Transverse colon (tissue), 4 donors: Measurements from ENCODE around the gene DPEP3. TPM values are rescaled to one million over a fixed set of nuclear protein-coding genes. Genes with fewer than 3 reads are reported as not detected.

Source experiments
- DNase-seq: peaks from one replicate; pipeline ENCODE4 v3.0.0-alpha.2; 2019
- H3K27ac ChIP-seq, 4 donors: fragments of 200-600 bp; sonication (generic); 2 replicates each; pipeline ENCODE4 v1.5.1; 2016 to 2018; ENCODE audit warnings: inconsistent platforms in 4 of 4
- H3K27me3 ChIP-seq: fragments of 200-600 bp; sonication (generic); 2 replicates; pipeline ENCODE4 v1.5.1; 2017; ENCODE audit warnings: inconsistent platforms
- H3K36me3 ChIP-seq, 4 donors: fragments of 200-600 bp; sonication (generic); 2 replicates each; pipeline ENCODE4 v1.5.1; 2017 to 2019; ENCODE audit warnings: inconsistent platforms in 4 of 4
- H3K4me1 ChIP-seq, 4 donors: fragments of 200-600 bp; sonication (generic); 2 replicates each; pipeline ENCODE4 v1.5.1; 2017 to 2020; ENCODE audit warnings: inconsistent platforms in 4 of 4
- H3K4me3 ChIP-seq, 4 donors: fragments of 200-600 bp; sonication (generic); 1 replicate in 1 of 4; 2 replicates in 3 of 4; pipeline versions ENCODE4 v1.5.1 to v1.6.1; 2017 to 2019; ENCODE audit warnings: inconsistent platforms in 4 of 4
- H3K9me3 ChIP-seq, 2 donors: fragments of 200-600 bp; sonication (generic); 2 replicates each; pipeline ENCODE4 v1.5.1; 2017 to 2019; ENCODE audit warnings: inconsistent platforms in 2 of 2
- CTCF ChIP-seq, 5 experiments: fragments of 200-600 bp in 3 of 5; fragments of 450-650 bp in 2 of 5; sonication (generic) in 3 of 5; IDR thresholded peaks; 1 replicate in 2 of 5; 2 replicates in 3 of 5; pipeline ENCODE4 v1.5.1; 2016 to 2017; ENCODE audit warnings: antibody characterized with exemption in 5 of 5, inconsistent platforms in 3 of 5, mild to moderate bottlenecking in 2 of 5, moderate library complexity in 1 of 5
- EP300 ChIP-seq: sonication (generic); formaldehyde crosslinking; IDR thresholded peaks from one replicate; pipeline ENCODE4 v1.6.1; 2017; ENCODE audit warnings: antibody characterized with exemption, low read depth
- POLR2A ChIP-seq: fragments of 450-650 bp; IDR thresholded peaks from one replicate; pipeline ENCODE4 v1.6.1; 2016; ENCODE audit warnings: antibody characterized with exemption, mild to moderate bottlenecking, moderate library complexity
- POLR2AphosphoS5 ChIP-seq, 3 donors: sonication (generic); formaldehyde crosslinking; IDR thresholded peaks; one replicate each; pipeline ENCODE4 v1.6.1; 2016; ENCODE audit warnings: antibody characterized with exemption in 3 of 3
- WGBS, 2 donors: methylation state at CpG; one replicate each; pipeline ENCODE4 v1.1.5; 2018; ENCODE audit warnings: low coverage in 1 of 2; 5-methylcytosine and 5-hydroxymethylcytosine counted together
- in situ Hi-C, 4 donors: fragments of 200-750 bp; cut with MboI; loops; one replicate each; pipeline versions ENCODE4 v1.15.0 to v1.15.1; 2017; ENCODE audit warnings: low sequenced_read_pairs in 3 of 4, low pct_ligation_motif_present in 1 of 4, low pct_unique_long_range_greater_than_20kb in 1 of 4
- intact Hi-C: fragments of 100-400 bp; cut with DNase I; formaldehyde crosslinking; loops from one replicate; pipeline ENCODE4 v1.15.1; 2023; ENCODE audit warnings: low total_unique reads
- total RNA-seq, 4 donors: library from RNA; depleted of rRNA; stranded (reverse); fragments of >200 nt; gene quantifications; one replicate each; pipeline ENCODE4 v1.1.0, GENCODE V29; 2016

DPEP3 gene
- total RNA-seq, 4 donors from 2014 or later, result not detected

GRCh38 chr16:67942510-67943255, 37.6 kb downstream of the DPEP3 start:
- TF ChIP-seq POLR2A, result no peak
- TF ChIP-seq POLR2AphosphoS5 (IDR thresholded peaks at IDR 0.05), result no peak
- no peak for TF ChIP-seq CTCF (IDR thresholded peaks at IDR 0.05)
- no peak for TF ChIP-seq EP300
- no peaks in the 10 kb centered on the region for H3K9me3 ChIP-seq
- intact Hi-C loops, result loop anchor here (1.0 kb wide), 1 partner anchor 46 kb away; no protein-coding TSS in a partner anchor
- peak overlapping the region in 2 of 4 donors; percentile 73 to 89 for H3K27ac ChIP-seq
- in situ Hi-C loops, result no loop called here
- H3K36me3 ChIP-seq, result no peaks in the 10 kb centered on the region
- no peaks in the 10 kb centered on the region for H3K27me3 ChIP-seq
- H3K4me1 ChIP-seq, result peaks cover 20 to 22% (median 20%) of the 10 kb centered on the region in 4 donors
- H3K4me3 ChIP-seq, result no peak overlapping the region
- DNase-seq, result no peak
- 84% methylated on average over 27 of the region's 27 CpGs; no CpG with 5 or more reads in 1 of the 2 donors for WGBS, 2 donors

GRCh38 chr16:67942200-67942509, 38.1 kb downstream of the DPEP3 start:
- TF ChIP-seq EP300 (no peak), CTCF (IDR thresholded peaks at IDR 0.05) (peak; percentile 55 to 67 (median 62))
- H3K4me1 ChIP-seq, result peaks cover 23 to 27% (median 25%) of the 10 kb centered on the region in 4 donors
- in situ Hi-C loops, result no loop called here
- H3K27ac ChIP-seq, result peak overlapping the region in 1 of 4 donors; percentile 89
- H3K9me3 ChIP-seq, result no peaks in the 10 kb centered on the region
- intact Hi-C loops, result no loop called here
- H3K4me3 ChIP-seq, result no peak overlapping the region
- no peak for DNase-seq
- WGBS, 2 donors, result 77% methylated on average over 6 of the region's 6 CpGs; no CpG with 5 or more reads in 1 of the 2 donors
- no peaks in the 10 kb centered on the region for H3K27me3 ChIP-seq
- H3K36me3 ChIP-seq, result no peaks in the 10 kb centered on the region

GRCh38 chr16:67941469-67942199, 38.7 kb downstream of the DPEP3 start:
- no peak for DNase-seq
- TF ChIP-seq EP300 (no peak), POLR2AphosphoS5 (IDR thresholded peaks at IDR 0.05) (no peak)
- Histone ChIP-seq H3K4me3 (no peak overlapping the region), H3K36me3 (no peaks in the 10 kb centered on the region), H3K27ac (no peak overlapping the region), H3K9me3 (no peaks in the 10 kb centered on the region), H3K27me3 (no peaks in the 10 kb centered on the region), H3K4me1 (peaks cover 27 to 31% (median 29%) of the 10 kb centered on the region in 4 donors)
- intact Hi-C loops, result no loop called here
- in situ Hi-C loops, result no loop called here
- WGBS, 2 donors, result 62 to 88% methylated on average over 5 to 9 of the region's 9 CpGs

- no peak for TF ChIP-seq POLR2AphosphoS5 (IDR thresholded peaks at IDR 0.05)
- no peak for TF ChIP-seq POLR2A
- TF ChIP-seq CTCF (IDR thresholded peaks at IDR 0.05), result no peak
- no peak for TF ChIP-seq EP300
- Histone ChIP-seq H3K4me1 (peaks cover 27 to 31% (median 29%) of the 10 kb centered on the region in 4 donors), H3K27me3 (no peaks in the 10 kb centered on the region), H3K9me3 (no peaks in the 10 kb centered on the region), H3K4me3 (no peak overlapping the region), H3K36me3 (no peaks in the 10 kb centered on the region), H3K27ac (no peak overlapping the region)
- in situ Hi-C loops, result no loop called here
- DNase-seq, result no peak
- intact Hi-C loops, result no loop called here
- WGBS, 2 donors, result 86 to 94% methylated on average over 2 to 5 of the region's 5 CpGs
Observed at GRCh38 chr16:67940446-67941089, 39.7 kb downstream of the DPEP3 start.
